Heart right ventricle (tissue), 16 donors: ENCODE measurements around the gene PLVAP. TPM values are rescaled to one million over a fixed set of nuclear protein-coding genes. Genes with fewer than 3 reads are reported as not detected.

Source experiments
- ATAC-seq, 8 donors: fragments of 200-7000 bp; cut with Tn5 transposase; one replicate each; pipeline ENCODE4 v1.9.1; 2020; ENCODE audit warnings: mild to moderate bottlenecking in 8 of 8, moderate library complexity in 8 of 8, moderate number of reproducible peaks in 1 of 8
- DNase-seq, 2 donors: peaks; one replicate each; pipeline ENCODE4 v3.0.0-alpha.2; 2020
- H3K27ac ChIP-seq, 10 donors: fragments of 200-600 bp; sonication (generic) in 2 of 10; one replicate each; pipeline versions ENCODE4 v1.5.0 to v1.8.0; 2020 to 2022; ENCODE audit warnings: mild to moderate bottlenecking in 3 of 10
- H3K27me3 ChIP-seq, 7 donors: fragments of 200-600 bp; one replicate each; pipeline ENCODE4 v1.8.0; 2021 to 2022; ENCODE audit warnings: mild to moderate bottlenecking in 2 of 7
- H3K36me3 ChIP-seq, 9 donors: fragments of 200-600 bp; sonication (generic) in 1 of 9; one replicate each; pipeline versions ENCODE4 v1.5.0 to v1.8.0; 2020 to 2022; ENCODE audit warnings: mild to moderate bottlenecking in 2 of 9
- H3K4me1 ChIP-seq, 9 donors: fragments of 200-600 bp; sonication (generic) in 1 of 9; one replicate each; pipeline versions ENCODE4 v1.5.0 to v1.8.0; 2020 to 2022; ENCODE audit warnings: mild to moderate bottlenecking in 4 of 9
- H3K4me3 ChIP-seq, 10 donors: fragments of 200-600 bp; sonication (generic) in 2 of 10; one replicate each; pipeline versions ENCODE4 v1.5.0 to v1.8.0; 2020 to 2022; ENCODE audit warnings: mild to moderate bottlenecking in 7 of 10, moderate library complexity in 2 of 10
- H3K9me3 ChIP-seq, 11 donors: fragments of 200-600 bp in 10 of 11; sonication (generic) in 2 of 11; one replicate each; pipeline versions ENCODE4 v1.5.0 to v1.8.0; 2013 to 2022; ENCODE audit warnings: mild to moderate bottlenecking in 2 of 11, control low read depth in 1 of 11, moderate library complexity in 1 of 11
- WGBS, 2 donors: extraction: QIAGEN DNeasy Blood & Tissue Kit; methylation state at CpG; one replicate each; pipeline ENCODE4 v1.1.7; 2013; ENCODE audit warnings: inconsistent platforms in 1 of 2; 5-methylcytosine and 5-hydroxymethylcytosine counted together
- intact Hi-C, 10 donors: fragments of 100-400 bp; cut with DNase I; formaldehyde crosslinking; loops; one replicate each; pipeline versions ENCODE4 v1.11.1 to v1.14.2; 2022
- polyA plus RNA-seq, 2 donors: library from polyadenylated mRNA; stranded (reverse); fragments of 200-250 nt; gene quantifications; one replicate each; pipeline ENCODE4 v1.2.3, GENCODE V29; 2013
- total RNA-seq, 10 donors: library from RNA; stranded (reverse); fragmentation: NEBNext Ultra II Directional in 3 of 10; extraction: Animal tissue kit (Norgen Biotek cat#: 25700) in 3 of 10; gene quantifications; one replicate each; pipeline versions ENCODE4 v1.2.1 to v1.2.4, GENCODE V29; 2021 to 2023
- TF ChIP-seq, protein P1 (sequence below), 9 donors: fragments of 200-600 bp; sonication (generic) in 2 of 9; IDR thresholded peaks; one replicate each; pipeline versions ENCODE4 v1.5.0 to v1.8.0; 2021 to 2022; ENCODE audit warnings: antibody characterized with exemption in 9 of 9, mild to moderate bottlenecking in 5 of 9, moderate library complexity in 1 of 9
- donor health status: Arrhythmogenic right ventricular cardiomyopathy.
- donor health status: ischemic (EF 13 %, LVEDD 7.1; RV severe dilation, severe dysfunction).
- donor health status: healthy with polysubstance abuse.
- donor health status: DM: no; HTN: yes; CAD: no.
- donor health status: DM: no; HTN: no; CAD: no.
- donor health status: ischemic (EF 25% LVEDD 6.9; RV normal size, moderate dysfunction).
- donor health status: ischemic (EF 25% LVEDD 5.7; RV mildly dilated, moderate dysfunction).
- donor health status: healthy.
- donor health status: DM: yes; HTN: yes; CAD: no.
- donor health status: Ischemic cardiomyopathy.
- donor health status: ischemic (EF 35%, LVEDD 5.7; RV mildly dilated, moderate dysfunction).
- donor health status: nonischemic (EF 11% LVEDD 7.7; RV severe dilation, severe dysfunction).
- donor health status: DM: yes; HTN: yes; CAD: no.
- donor health status: PGD.
- donor health status: ischemic (EF 29% LVEDD 5.4; RV normal size, mild dysfunction).
- donor health status: nonischemic (EF 23%, LVEDD 6.1; RV moderate dilation, normal function).

Gene PLVAP
- total and polyA plus RNA-seq, 12 donors, result 7.5 to 74.9 (median 24.5) TPM

DNA sequence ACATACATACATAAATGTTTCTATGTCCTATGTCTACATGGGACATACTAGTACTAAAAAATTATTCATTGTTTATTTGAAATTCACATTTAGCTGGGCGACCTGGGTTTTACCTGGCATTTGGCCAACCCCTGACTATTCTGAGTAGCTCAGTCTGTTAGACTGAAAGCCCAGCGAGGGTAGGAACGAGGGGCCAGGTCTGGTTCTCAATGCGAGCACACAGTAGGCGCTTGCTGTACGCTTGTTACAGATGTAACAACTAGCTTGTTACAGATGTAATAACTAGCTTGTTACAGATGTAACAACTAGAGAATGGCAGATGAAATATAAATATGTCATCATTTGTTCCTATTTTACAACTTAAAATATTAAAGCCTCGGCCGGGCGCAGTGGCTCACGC, 41.6 kb downstream of the PLVAP start:
- no peak for ATAC-seq
- Histone ChIP-seq H3K4me3 (peak overlapping the region in 5 of 10 donors; percentile 72 to 87 (median 85)), H3K36me3 (peaks cover 0 to 14% (median 0%) of the 10 kb centered on the region in 9 donors), H3K27ac (peak overlapping the region in 3 of 10 donors; percentile 65 to 95 (median 93)), H3K9me3 (no peaks in the 10 kb centered on the region), H3K27me3 (peaks cover 0 to 8% (median 0%) of the 10 kb centered on the region in 7 donors), H3K4me1 (peaks cover 8 to 45% (median 36%) of the 10 kb centered on the region in 9 donors)
- intact Hi-C loops, result no loop called here
- 67 to 68% methylated on average over 10 of the region's 10 CpGs for WGBS, 2 donors
- TF ChIP-seq, protein P1, sequence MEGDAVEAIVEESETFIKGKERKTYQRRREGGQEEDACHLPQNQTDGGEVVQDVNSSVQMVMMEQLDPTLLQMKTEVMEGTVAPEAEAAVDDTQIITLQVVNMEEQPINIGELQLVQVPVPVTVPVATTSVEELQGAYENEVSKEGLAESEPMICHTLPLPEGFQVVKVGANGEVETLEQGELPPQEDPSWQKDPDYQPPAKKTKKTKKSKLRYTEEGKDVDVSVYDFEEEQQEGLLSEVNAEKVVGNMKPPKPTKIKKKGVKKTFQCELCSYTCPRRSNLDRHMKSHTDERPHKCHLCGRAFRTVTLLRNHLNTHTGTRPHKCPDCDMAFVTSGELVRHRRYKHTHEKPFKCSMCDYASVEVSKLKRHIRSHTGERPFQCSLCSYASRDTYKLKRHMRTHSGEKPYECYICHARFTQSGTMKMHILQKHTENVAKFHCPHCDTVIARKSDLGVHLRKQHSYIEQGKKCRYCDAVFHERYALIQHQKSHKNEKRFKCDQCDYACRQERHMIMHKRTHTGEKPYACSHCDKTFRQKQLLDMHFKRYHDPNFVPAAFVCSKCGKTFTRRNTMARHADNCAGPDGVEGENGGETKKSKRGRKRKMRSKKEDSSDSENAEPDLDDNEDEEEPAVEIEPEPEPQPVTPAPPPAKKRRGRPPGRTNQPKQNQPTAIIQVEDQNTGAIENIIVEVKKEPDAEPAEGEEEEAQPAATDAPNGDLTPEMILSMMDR (IDR thresholded peaks at IDR 0.05), result no peak
- DNase-seq, result no peak

DNA sequence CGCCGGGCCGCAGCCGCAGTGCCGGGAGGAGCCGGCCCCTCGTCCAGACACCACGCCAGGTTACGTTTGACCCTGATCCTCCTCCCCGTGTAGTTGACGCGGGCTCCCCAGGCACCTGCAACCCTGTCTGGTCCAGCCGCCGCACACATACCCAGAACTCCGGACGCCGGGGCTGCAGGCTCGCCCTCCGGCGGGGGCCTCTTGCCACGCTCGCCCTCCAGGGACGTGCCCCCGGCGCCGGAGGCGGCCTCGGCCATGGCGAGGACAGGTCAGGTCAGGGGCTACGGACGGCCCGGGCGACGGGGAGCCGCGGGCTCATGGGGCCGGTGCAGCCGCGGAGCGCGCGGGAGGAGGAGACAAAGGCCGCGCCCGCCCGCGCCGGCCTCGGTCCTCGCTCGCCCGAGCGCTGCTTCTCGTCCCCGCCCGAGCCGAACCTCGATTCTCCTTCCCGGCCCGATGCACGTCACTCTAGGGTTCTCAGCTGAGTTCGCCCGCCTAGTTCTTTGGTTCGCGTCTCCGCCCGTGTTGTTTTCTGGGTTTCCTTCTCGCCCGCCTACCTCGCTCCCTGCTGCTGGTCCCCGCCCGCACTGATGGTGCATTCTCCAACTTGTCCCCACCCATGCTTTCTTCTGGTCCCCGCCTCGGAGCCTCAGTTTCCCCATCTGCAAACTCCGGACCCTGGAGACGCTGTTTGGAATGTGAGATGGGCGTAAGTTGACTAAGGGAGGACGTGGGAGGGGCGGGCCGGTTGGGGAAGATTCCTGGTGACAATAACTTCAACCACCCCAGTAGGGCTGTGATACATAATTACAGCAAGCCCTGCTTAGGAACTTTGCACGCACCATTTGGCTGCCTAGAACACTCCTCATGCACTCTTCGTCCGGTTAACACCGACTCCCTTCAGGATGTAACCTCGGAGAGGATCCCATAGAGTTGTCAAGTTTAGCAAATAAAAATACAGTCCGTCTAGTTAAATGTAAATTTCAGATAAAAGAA, 42.4 kb downstream of the PLVAP start, which contains the start of gene ANO8:
ANO8 (minus strand) TSS at position 442 of the 996 bp plus-strand sequence; CDS start at position 257, 185 bp downstream.
- peak; percentile 71 to 84 (median 80) for ATAC-seq
- Histone ChIP-seq H3K9me3 (no peaks in the 10 kb centered on the region), H3K4me3 (peak within 1 kb of the TSS; percentile 47 to 87 (median 84)), H3K27ac (peak within 1 kb of the TSS in 9 of 10 donors; percentile 64 to 83 (median 75)), H3K36me3 (peaks cover 0 to 14% (median 0%) of the 10 kb centered on the region in 9 donors), H3K4me1 (peaks cover 8 to 45% (median 36%) of the 10 kb centered on the region in 9 donors), H3K27me3 (peaks cover 0 to 17% (median 0%) of the 10 kb centered on the region in 7 donors)
- WGBS, 2 donors, result 2 to 7% methylated on average over 78 to 86 of the region's 86 CpGs
- peak; percentile 97 to 99 for DNase-seq
- TF ChIP-seq, protein P1 (IDR thresholded peaks at IDR 0.05), result no peak
- intact Hi-C loops, result no loop called here

DNA sequence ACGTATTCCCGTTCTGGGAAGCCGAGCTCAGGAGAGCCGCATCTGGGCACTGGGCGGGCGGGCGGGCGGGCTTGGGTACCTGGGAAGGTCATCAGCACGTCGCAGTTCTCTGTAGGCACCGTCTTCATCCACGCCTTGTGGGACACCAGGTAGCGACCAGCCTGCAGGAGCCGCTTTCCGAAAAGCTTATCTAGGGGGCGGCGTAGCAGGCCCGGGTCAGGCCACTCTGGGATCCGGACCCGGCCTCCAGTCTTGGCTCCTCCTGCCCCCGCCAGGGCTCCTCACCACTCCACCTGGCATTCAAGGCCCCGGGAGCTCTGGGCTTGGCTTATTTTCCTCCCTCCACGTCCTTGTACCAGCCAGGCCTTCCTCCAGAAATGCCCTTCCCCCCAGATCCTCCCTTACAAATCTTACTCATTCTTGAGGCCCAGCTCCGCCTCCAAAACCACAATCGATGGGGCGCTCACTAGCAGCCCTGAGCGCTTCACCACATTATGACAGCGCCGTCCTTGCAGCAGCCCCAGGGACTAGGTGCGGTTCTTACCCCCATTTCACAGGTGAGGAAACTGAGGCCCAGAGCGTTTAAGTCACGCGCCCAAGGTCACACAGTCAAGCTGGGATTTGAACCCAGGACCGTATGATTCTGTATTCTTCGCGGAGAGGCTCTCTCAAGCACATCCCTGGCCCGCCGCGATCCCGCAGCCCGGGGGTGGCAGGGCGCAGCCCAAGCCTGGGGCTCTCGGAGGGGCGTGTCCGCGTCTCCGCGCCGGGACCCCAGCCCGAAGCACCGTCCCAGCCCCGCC, 43.3 kb downstream of the PLVAP start:
- no peak for DNase-seq
- TF ChIP-seq, protein P1 (IDR thresholded peaks at IDR 0.05), result no peak
- Histone ChIP-seq H3K27me3 (peaks cover 0 to 26% (median 0%) of the 10 kb centered on the region in 7 donors), H3K9me3 (no peaks in the 10 kb centered on the region), H3K4me3 (peak overlapping the region; percentile 47 to 87 (median 84)), H3K27ac (peak overlapping the region in 9 of 10 donors; percentile 64 to 83 (median 75)), H3K36me3 (peaks cover 0 to 10% (median 0%) of the 10 kb centered on the region in 9 donors), H3K4me1 (peaks cover 8 to 54% (median 36%) of the 10 kb centered on the region in 9 donors)
- WGBS, 2 donors, result 38 to 45% methylated on average over 47 to 52 of the region's 52 CpGs
- ATAC-seq, result no peak
- intact Hi-C loops, result no loop called here
